WI38 (cell line): Measurements from ENCODE around the gene ERF.

Experiments used
- H3K4me3 ChIP-seq: 2 replicates; pipeline ENCODE4 v1.5.1; 2011; ENCODE audit warnings: low read depth, mild to moderate bottlenecking, control low read depth, low read length
- CTCF ChIP-seq: IDR thresholded peaks from 2 replicates; pipeline ENCODE4 v1.5.1; 2012; ENCODE audit warnings: low read depth, mild to moderate bottlenecking, control low read depth, low read length

ERF gene

GRCh38 chr19:42214810-42215485 lies 40.0 kb downstream of the ERF start:
- TF ChIP-seq CTCF, result no peak
- no peak overlapping the region for H3K4me3 ChIP-seq

GRCh38 chr19:42212886-42213285 lies 42.0 kb downstream of the ERF start:
- H3K4me3 ChIP-seq, result no peak overlapping the region
- TF ChIP-seq CTCF, result no peak

- no peak overlapping the region for H3K4me3 ChIP-seq
- TF ChIP-seq CTCF, result no peak
Observed at GRCh38 chr19:42208612-42209011, 46.3 kb downstream of the ERF start.

GRCh38 chr19:42207767-42208271 lies 47.1 kb downstream of the ERF start:
- TF ChIP-seq CTCF, result no peak
- H3K4me3 ChIP-seq, result no peak overlapping the region

- H3K4me3 ChIP-seq, result no peak overlapping the region
- no peak for TF ChIP-seq CTCF
Observed at GRCh38 chr19:42206871-42207755, 47.8 kb downstream of the ERF start.

- no peak overlapping the region for H3K4me3 ChIP-seq
- no peak for TF ChIP-seq CTCF
Observed at GRCh38 chr19:42204664-42205063, 50.3 kb downstream of the ERF start.

- no peak for TF ChIP-seq CTCF
- no peak overlapping the region for H3K4me3 ChIP-seq
Observed at GRCh38 chr19:42203700-42204099, 51.2 kb downstream of the ERF start.
